Coronary artery (tissue), 2 donors: ENCODE measurements around the gene NOX5.
A peak's percentile ranks its signal among the peaks of the same experiment; 100 is the strongest.

Source experiments
- DNase-seq: peaks from one replicate; pipeline ENCODE4 v3.0.0-alpha.2; 2017; ENCODE audit warnings: low spot score
- H3K27ac ChIP-seq, 2 donors: fragments of 200-600 bp; sonication (generic); one replicate each; pipeline ENCODE4 v1.5.1; 2016 to 2019
- H3K4me3 ChIP-seq: fragments of 200-600 bp; sonication (generic); 2 replicates; pipeline ENCODE4 v1.5.1; 2016; ENCODE audit warnings: mild to moderate bottlenecking, moderate library complexity
- TF ChIP-seq, protein P1 (sequence below): fragments of 200-600 bp; sonication (generic); IDR thresholded peaks from one replicate; pipeline ENCODE4 v1.5.1; 2019; ENCODE audit warnings: antibody characterized with exemption

Gene NOX5

DNA sequence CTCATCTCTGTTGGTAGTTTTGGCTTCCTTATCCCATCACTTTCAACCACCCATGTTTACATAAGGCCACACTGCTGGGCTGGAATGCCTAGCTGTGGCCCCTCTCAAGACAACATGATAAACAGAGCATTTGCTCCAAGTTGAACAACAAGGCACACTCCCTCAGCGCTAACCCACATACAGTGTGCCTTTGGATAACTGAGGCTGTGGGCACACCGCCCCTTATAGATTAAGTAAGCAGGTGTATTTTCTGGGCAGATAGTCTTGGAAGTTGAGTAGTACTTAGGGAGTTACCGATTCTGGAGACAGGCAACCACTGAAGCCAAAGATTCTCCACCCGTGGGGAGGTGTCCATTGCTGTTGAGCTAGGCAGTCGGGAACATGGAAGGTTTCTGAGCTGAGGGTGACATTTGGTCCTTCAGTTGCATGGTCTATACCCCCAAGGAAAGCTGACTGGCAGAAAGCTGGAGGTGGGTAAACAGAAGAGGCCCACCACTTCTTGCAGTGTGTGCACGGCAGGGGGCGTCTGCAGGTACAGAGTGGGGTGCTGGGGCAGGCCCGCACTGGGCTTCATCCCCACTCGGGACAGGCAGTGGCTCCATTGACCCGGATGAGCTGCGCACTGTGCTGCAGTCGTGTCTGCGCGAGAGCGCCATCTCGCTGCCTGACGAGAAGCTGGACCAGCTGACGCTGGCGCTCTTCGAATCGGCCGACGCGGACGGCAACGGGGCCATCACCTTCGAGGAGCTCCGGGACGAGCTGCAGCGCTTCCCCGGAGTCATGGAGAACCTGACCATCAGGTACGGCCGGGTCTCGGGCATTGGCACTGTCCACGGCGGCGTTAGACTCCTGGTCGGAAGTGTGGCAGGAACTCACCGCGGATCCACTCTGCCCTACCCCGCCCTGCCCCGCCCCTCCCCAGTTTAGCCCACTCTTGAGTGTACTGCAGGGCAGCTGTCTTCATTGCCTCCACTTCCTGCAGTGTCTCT is 16.8 kb downstream of the NOX5 start:
- peak overlapping the region; percentile 60 for H3K4me3 ChIP-seq
- no peak overlapping the region for H3K27ac ChIP-seq
- TF ChIP-seq, protein P1, sequence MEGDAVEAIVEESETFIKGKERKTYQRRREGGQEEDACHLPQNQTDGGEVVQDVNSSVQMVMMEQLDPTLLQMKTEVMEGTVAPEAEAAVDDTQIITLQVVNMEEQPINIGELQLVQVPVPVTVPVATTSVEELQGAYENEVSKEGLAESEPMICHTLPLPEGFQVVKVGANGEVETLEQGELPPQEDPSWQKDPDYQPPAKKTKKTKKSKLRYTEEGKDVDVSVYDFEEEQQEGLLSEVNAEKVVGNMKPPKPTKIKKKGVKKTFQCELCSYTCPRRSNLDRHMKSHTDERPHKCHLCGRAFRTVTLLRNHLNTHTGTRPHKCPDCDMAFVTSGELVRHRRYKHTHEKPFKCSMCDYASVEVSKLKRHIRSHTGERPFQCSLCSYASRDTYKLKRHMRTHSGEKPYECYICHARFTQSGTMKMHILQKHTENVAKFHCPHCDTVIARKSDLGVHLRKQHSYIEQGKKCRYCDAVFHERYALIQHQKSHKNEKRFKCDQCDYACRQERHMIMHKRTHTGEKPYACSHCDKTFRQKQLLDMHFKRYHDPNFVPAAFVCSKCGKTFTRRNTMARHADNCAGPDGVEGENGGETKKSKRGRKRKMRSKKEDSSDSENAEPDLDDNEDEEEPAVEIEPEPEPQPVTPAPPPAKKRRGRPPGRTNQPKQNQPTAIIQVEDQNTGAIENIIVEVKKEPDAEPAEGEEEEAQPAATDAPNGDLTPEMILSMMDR, result peak; percentile 13
- DNase-seq, result no peak

DNA sequence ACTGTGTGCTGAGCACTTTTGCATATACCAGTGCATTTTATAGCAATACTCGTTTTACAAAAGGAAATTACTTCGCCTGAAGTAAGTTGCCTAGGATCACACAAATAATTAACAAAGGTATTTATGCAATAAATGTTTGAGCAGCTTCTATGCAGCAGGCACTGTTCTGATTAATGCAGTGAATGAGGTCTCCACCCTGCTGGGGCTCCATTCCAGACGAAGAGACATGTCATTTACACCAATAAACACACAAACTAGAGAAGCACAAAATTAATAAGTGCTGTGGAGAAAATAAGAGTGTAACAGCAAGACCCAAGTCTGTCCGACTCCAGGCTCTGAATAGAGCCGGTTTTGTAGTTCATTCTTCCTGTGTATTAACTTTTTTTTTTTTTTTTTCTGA is 17.5 kb downstream of the NOX5 start:
- Histone ChIP-seq H3K4me3 (peak overlapping the region; percentile 60), H3K27ac (no peak overlapping the region)
- TF ChIP-seq, protein P1, result no peak
- DNase-seq, result no peak

DNA sequence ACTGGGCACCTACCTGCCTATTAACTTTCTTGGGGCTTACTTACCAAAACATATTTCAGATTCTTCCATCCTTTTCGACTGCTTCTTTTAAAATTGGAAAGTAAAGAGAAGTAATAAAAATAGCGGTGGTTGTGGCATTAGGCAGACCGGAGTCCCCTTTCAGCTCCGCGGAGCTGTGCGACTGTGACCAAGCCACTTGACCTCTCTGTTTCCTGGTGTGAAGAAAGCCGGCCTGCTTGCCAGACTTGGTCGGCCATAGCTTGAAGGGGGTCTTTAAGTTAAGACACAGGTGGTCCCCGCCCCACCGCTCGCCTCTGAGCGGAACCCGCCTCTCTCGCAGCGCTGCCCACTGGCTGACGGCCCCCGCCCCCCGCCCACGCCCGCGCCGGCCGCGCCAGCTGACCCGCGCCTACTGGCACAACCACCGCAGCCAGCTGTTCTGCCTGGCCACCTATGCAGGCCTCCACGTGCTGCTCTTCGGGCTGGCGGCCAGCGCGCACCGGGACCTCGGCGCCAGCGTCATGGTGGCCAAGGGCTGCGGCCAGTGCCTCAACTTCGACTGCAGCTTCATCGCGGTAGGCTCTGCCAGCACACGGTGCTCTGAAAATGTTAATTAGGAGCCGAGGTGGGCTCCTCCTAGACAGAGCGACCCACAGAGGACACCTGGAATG is 18.3 kb downstream of the NOX5 start:
- TF ChIP-seq, protein P1, result no peak
- no peak for DNase-seq
- no peak overlapping the region for H3K27ac ChIP-seq
- no peak overlapping the region for H3K4me3 ChIP-seq

DNA sequence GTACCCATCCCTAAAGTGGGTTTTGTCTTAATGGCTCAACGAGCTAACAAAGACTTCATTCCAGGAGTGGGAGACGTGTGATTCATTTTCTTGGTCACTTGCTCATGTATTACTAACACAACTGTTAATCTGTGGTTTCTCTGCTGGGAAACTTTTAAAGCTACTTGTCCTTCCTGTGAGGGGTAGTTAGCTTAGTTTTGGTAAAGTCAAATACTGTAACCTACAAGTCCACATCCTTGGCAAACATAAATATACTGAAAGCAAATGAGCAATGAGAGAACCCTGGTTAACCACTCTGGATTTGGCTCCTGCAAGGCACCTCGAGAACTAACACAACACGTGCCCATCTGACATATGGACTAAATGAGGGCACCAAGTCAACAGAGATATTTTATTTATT is 19.9 kb downstream of the NOX5 start:
- TF ChIP-seq, protein P1, result no peak
- Histone ChIP-seq H3K27ac (no peak overlapping the region), H3K4me3 (no peak overlapping the region)
- no peak for DNase-seq

DNA sequence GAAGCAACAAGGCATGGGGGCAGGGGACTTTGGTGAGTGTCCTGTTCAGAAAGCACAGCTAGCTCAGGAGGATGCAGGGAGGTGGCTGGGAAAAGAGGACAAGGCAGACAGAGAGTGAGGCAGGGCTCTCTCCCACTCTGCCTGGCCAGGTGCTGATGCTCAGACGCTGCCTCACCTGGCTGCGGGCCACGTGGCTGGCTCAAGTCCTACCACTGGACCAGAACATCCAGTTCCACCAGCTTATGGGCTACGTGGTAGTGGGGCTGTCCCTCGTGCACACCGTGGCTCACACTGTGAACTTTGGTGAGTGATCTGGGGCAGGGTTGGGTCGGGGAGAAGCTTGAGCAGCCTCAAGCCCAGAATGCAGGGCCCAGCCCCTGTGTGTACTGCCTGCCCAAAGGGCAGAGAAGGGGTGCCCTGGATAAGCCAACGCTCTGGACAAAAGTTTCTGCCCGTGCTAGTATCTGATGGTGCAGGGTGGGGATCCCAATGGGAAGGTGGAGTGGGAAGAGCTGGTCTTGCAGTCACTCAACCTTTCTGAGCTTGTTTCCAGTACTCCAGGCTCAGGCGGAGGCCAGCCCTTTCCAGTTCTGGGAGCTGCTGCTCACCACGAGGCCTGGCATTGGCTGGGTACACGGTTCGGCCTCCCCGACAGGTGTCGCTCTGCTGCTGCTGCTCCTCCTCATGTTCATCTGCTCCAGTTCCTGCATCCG is 20.9 kb downstream of the NOX5 start:
- peak; percentile 57 for DNase-seq
- TF ChIP-seq, protein P1, result no peak
- Histone ChIP-seq H3K4me3 (no peak overlapping the region), H3K27ac (no peak overlapping the region)

DNA sequence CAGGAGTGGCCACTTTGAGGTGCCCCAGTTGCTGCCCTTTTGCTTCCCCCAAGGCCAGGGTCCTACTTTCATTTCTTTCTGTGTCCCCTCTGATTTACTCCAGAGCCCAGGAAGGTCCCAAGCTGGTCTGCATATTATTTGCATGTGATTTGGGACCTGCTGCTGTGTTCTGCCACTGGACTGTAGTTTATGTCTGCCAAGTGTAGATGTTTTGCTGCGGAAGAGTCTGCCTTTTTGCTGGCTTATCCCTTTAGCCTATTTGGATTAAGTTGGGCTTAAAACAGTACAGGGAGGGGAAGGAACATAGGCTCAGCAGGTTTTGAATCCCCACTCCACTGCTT is 21.4 kb downstream of the NOX5 start:
- H3K27ac ChIP-seq, result no peak overlapping the region
- no peak for DNase-seq
- TF ChIP-seq, protein P1, result no peak
- no peak overlapping the region for H3K4me3 ChIP-seq
